HCT116 (cell line): ENCODE data around the gene FXYD6. TPM values are rescaled to one million over a fixed set of nuclear protein-coding genes. Genes with fewer than 3 reads are reported as not detected.

Experiments
- ATAC-seq: fragments of 200-7000 bp; cut with Tn5 transposase; 2 replicates; pipeline ENCODE4 v1.9.1; 2020; ENCODE audit warnings: mild to moderate bottlenecking, moderate library complexity
- BruUV-seq: library from RNA; stranded (reverse); fragments of 400-500 nt; replicated peaks from 2 replicates; lab custom pipeline; 2021; lab: Mats Ljungman, UMichigan
- CTCF ChIA-PET: fragments of 300-600 bp; sonication (Branson Sonifier 250); formaldehyde crosslinking; loops from one replicate; lab custom pipeline; 2021; ENCODE audit warnings: antibody characterized with exemption; lab: Charles Lee
- POLR2A ChIA-PET: fragments of 300-600, 350-600 bp; sonication (Branson Sonifier 250); formaldehyde crosslinking; loops from one replicate; lab custom pipeline; 2021; ENCODE audit warnings: antibody characterized with exemption; lab: Charles Lee
- RAD21 ChIA-PET, 2 experiments: fragments of 300-600 bp; sonication (Branson Sonifier 250); formaldehyde crosslinking; loops; one replicate each; lab custom pipeline; 2023; ENCODE audit warnings: low total read pairs in 2 of 2; ENCODE audit not compliant: uncharacterized antibody in 2 of 2, unreplicated experiment in 2 of 2, low non-redundant PET in 1 of 2; lab: Charles Lee
- DNase-seq: peaks from one replicate; pipeline ENCODE4 v3.0.0-alpha.2; 2010; ENCODE audit warnings: low read depth, low spot score
- H2AFZ ChIP-seq: fragments of 200-600 bp; shearing (Covaris generic), sonication (generic); 2 replicates; pipeline ENCODE4 v1.6.1; 2017; ENCODE audit warnings: low read depth, mixed run types, mixed read lengths, antibody characterized with exemption, low read length; ENCODE audit not compliant: poor library complexity, severe bottlenecking
- H3K27ac ChIP-seq: 2 replicates; pipeline ENCODE4 v1.5.1; 2012; ENCODE audit warnings: low read depth, low read length
- H3K27me3 ChIP-seq: fragments of 200-600 bp; sonication (generic); 2 replicates; pipeline ENCODE4 v1.6.1; 2016; ENCODE audit warnings: mixed run types, low read length, mixed read lengths; ENCODE audit not compliant: insufficient read depth
- H3K36me3 ChIP-seq, 2 experiments: fragments of 200-500 bp in 1 of 2; fragments of 200-600 bp in 1 of 2; sonication (Bioruptor generic) in 1 of 2; sonication (generic) in 1 of 2; 2 replicates each; pipeline versions ENCODE4 v1.5.1 to v1.6.1; 2014 to 2016; ENCODE audit warnings: low read length in 2 of 2, inconsistent platforms in 1 of 2, mixed read lengths in 1 of 2, mixed run types in 1 of 2; ENCODE audit not compliant: insufficient read depth in 2 of 2, control insufficient read depth in 1 of 2
- H3K4me1 ChIP-seq, 2 experiments: fragments of 200-600 bp in 1 of 2; sonication (generic) in 1 of 2; 2 replicates each; pipeline versions ENCODE4 v1.5.1 to v1.6.1; 2012 to 2017; ENCODE audit warnings: low read length in 2 of 2, inconsistent platforms in 1 of 2, mild to moderate bottlenecking in 1 of 2, mixed read lengths in 1 of 2, mixed run types in 1 of 2, moderate library complexity in 1 of 2; ENCODE audit not compliant: insufficient read depth in 2 of 2, control insufficient read depth in 1 of 2
- H3K4me2 ChIP-seq: fragments of 200-600 bp; sonication (generic); 2 replicates; pipeline ENCODE4 v1.6.1; 2017; ENCODE audit warnings: mixed run types, low read length, mixed read lengths
- H3K4me3 ChIP-seq, 2 experiments: fragments of 200-600 bp in 1 of 2; sonication (generic) in 1 of 2; replicated peaks in 1 of 2; 2 replicates each; pipeline ENCODE4 v1.5.1; 2011 to 2016; ENCODE audit warnings: low read length in 2 of 2, control low read depth in 1 of 2, low read depth in 1 of 2, mild to moderate bottlenecking in 1 of 2, mixed read lengths in 1 of 2, mixed run types in 1 of 2
- H3K79me2 ChIP-seq: fragments of 200-600 bp; sonication (generic); 2 replicates; pipeline ENCODE4 v1.6.1; 2017; ENCODE audit warnings: mild to moderate bottlenecking, mixed run types, low read length, moderate library complexity, mixed read lengths; ENCODE audit not compliant: insufficient read depth
- H3K9ac ChIP-seq: fragments of 200-600 bp; sonication (generic); 2 replicates; pipeline ENCODE4 v1.6.1; 2016; ENCODE audit warnings: low read length, mixed read lengths
- H3K9me2 ChIP-seq: fragments of 200-600 bp; sonication (generic), shearing (Covaris generic); 2 replicates; pipeline ENCODE4 v1.6.1; 2017; ENCODE audit warnings: mixed run types, mild to moderate bottlenecking, moderate library complexity; ENCODE audit not compliant: insufficient read depth
- H3K9me3 ChIP-seq, 2 experiments: fragments of 200-500 bp in 1 of 2; fragments of 200-600 bp in 1 of 2; sonication (Bioruptor generic) in 1 of 2; sonication (generic) in 1 of 2; 2 replicates each; pipeline ENCODE4 v1.6.1; 2014 to 2017; ENCODE audit warnings: low read length in 2 of 2, mixed read lengths in 2 of 2, inconsistent platforms in 1 of 2, low read depth in 1 of 2, mild to moderate bottlenecking in 1 of 2, mixed run types in 1 of 2, moderate library complexity in 1 of 2; ENCODE audit not compliant: control insufficient read depth in 1 of 2, insufficient read depth in 1 of 2
- H4K20me1 ChIP-seq: fragments of 200-600 bp; sonication (generic), shearing (Covaris generic); 2 replicates; pipeline ENCODE4 v1.6.1; 2017; ENCODE audit warnings: mixed run types, mild to moderate bottlenecking, moderate library complexity; ENCODE audit not compliant: insufficient read depth
- EGR1 ChIP-seq: IDR thresholded peaks from 2 replicates; pipeline ENCODE4 v1.6.1; 2012; ENCODE audit warnings: low read depth
- ELF1 ChIP-seq: IDR thresholded peaks from 2 replicates; pipeline ENCODE4 v1.6.1; 2012; ENCODE audit warnings: low read depth, borderline replicate concordance
- EZH2 ChIP-seq: fragments of 200-600 bp; sonication (generic); IDR thresholded peaks from 2 replicates; pipeline ENCODE4 v1.6.1; 2017; ENCODE audit warnings: antibody characterized with exemption, mixed run types
- POLR2AphosphoS5 ChIP-seq: IDR thresholded peaks from 2 replicates; pipeline ENCODE4 v1.6.1; 2011; ENCODE audit warnings: mild to moderate bottlenecking, low read depth, low read length, moderate library complexity
- RAD21 ChIP-seq: IDR thresholded peaks from 2 replicates; pipeline ENCODE4 v1.6.1; 2012; ENCODE audit warnings: low read depth, mild to moderate bottlenecking
- SIN3A ChIP-seq: IDR thresholded peaks from 2 replicates; pipeline ENCODE4 v1.6.1; 2012; ENCODE audit warnings: low read depth
- SRF ChIP-seq: IDR thresholded peaks from 2 replicates; pipeline ENCODE4 v1.6.1; 2012; ENCODE audit warnings: low read depth
- TCF7L2 ChIP-seq: IDR thresholded peaks from 2 replicates; pipeline ENCODE4 v1.7.0; 2011; ENCODE audit warnings: borderline replicate concordance, inconsistent platforms; ENCODE audit not compliant: insufficient read depth, insufficient read length; ENCODE audit errors: extremely low read depth
- ZNF274 ChIP-seq: fragments of 200-500 bp; sonication (Bioruptor generic); IDR thresholded peaks from 2 replicates; pipeline ENCODE4 v1.6.1; 2014; ENCODE audit warnings: mild to moderate bottlenecking, low read depth, low read length, inconsistent platforms
- intact Hi-C: fragments of 100-400 bp; cut with micrococcal nuclease; formaldehyde crosslinking; loops from 2 replicates; pipeline ENCODE4 v1.10.0; 2022
- total RNA-seq: library from RNA; stranded (reverse); gene quantifications from one replicate; pipeline ENCODE4 v1.2.1, GENCODE V29; 2021; ENCODE audit not compliant: unreplicated experiment
- TF ChIP-seq, protein P1 (sequence below): IDR thresholded peaks from 2 replicates; pipeline ENCODE4 v1.6.1; 2011; ENCODE audit warnings: mild to moderate bottlenecking, low read length, moderate library complexity; ENCODE audit not compliant: insufficient replicate concordance; ENCODE audit errors: extremely low read depth

FXYD6 gene
- total RNA-seq, 1 experiment from 2014 or later: 2.5 TPM

DNA sequence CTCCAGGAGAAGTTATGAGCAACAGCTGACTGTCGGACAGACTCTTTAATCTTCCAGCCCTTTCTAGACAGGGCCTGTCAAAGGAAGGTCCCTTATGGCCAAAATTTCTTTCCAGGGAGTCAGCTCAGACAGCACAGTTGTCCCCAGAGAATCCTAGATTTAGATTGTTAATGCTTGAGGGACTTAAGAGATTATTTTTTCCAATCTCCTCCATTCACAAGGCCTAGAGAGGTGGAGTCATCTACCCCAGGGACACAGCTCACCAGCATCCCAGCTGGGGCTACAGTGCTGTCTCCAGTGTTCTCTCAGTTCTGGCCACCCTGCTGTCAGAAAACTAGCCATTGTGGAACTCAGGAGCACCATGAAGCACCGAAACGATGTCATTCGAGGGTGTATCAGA lies 87.2 kb downstream of the FXYD6 start:
- Histone ChIP-seq H3K79me2 (no peaks in the 10 kb centered on the region), H3K4me3 (no peak overlapping the region), H3K4me1 (no peaks in the 10 kb centered on the region), H3K27ac (no peak overlapping the region), H3K9me3 (no peaks in the 10 kb centered on the region), H3K9ac (no peak overlapping the region), H2AFZ (no peak overlapping the region), H3K9me2 (no peaks in the 10 kb centered on the region), H3K4me2 (no peak overlapping the region), H3K27me3 (peaks cover 55% of the 10 kb centered on the region), H4K20me1 (no peaks in the 10 kb centered on the region), H3K36me3 (no peaks in the 10 kb centered on the region)
- no peak for DNase-seq
- BruUV-seq: no TSS peak
- ATAC-seq: no peak
- POLR2A ChIA-PET: no interaction called here
- TF ChIP-seq ELF1 (no peak), ZNF274 (no peak), POLR2AphosphoS5 (no peak), RAD21 (no peak), EZH2 (no peak), SIN3A (no peak), EGR1 (no peak), TCF7L2 (no peak), SRF (no peak)
- TF ChIP-seq, protein P1, sequence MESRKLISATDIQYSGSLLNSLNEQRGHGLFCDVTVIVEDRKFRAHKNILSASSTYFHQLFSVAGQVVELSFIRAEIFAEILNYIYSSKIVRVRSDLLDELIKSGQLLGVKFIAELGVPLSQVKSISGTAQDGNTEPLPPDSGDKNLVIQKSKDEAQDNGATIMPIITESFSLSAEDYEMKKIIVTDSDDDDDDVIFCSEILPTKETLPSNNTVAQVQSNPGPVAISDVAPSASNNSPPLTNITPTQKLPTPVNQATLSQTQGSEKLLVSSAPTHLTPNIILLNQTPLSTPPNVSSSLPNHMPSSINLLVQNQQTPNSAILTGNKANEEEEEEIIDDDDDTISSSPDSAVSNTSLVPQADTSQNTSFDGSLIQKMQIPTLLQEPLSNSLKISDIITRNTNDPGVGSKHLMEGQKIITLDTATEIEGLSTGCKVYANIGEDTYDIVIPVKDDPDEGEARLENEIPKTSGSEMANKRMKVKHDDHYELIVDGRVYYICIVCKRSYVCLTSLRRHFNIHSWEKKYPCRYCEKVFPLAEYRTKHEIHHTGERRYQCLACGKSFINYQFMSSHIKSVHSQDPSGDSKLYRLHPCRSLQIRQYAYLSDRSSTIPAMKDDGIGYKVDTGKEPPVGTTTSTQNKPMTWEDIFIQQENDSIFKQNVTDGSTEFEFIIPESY: no peak
- CTCF ChIA-PET: no interaction called here
- intact Hi-C loops: no loop called here
- RAD21 ChIA-PET: no interaction called here

Other genes starting within 250 kb of the FXYD6 start
- gene DSCAML1, start 79.4 kb downstream of the FXYD6 start, total RNA-seq: not detected
- gene FXYD2, start 51.9 kb downstream of the FXYD6 start, total RNA-seq: 0.52 TPM
- 0.52 TPM for gene TMPRSS13, start 52.7 kb upstream of the FXYD6 start, total RNA-seq
- 1.7 TPM for gene IL10RA, start 109.7 kb upstream of the FXYD6 start, total RNA-seq
- gene TMPRSS4, start 200.4 kb upstream of the FXYD6 start, total RNA-seq: 1.5 TPM
- gene SMIM35, start 210.3 kb upstream of the FXYD6 start, total RNA-seq: not detected